Endothelial cell of umbilical vein (primary cell): ENCODE results near the gene GAS7. TPM values are rescaled to one million over a fixed set of nuclear protein-coding genes. Genes with fewer than 3 reads are reported as not detected.

Experiments
- BruUV-seq: library from RNA; stranded (reverse); fragments of 400-500 nt; replicated peaks from 2 replicates; lab custom pipeline; 2021; lab: Mats Ljungman, UMichigan
- CTCF ChIA-PET: fragments of 300-600, 350-600 bp; sonication (Branson Sonifier 250); formaldehyde crosslinking; loops from one replicate; lab custom pipeline; 2021; ENCODE audit warnings: antibody characterized with exemption, inconsistent platforms; lab: Charles Lee
- POLR2A ChIA-PET: fragments of 300-600, 350-600 bp; sonication (Branson Sonifier 250); formaldehyde crosslinking; loops from one replicate; lab custom pipeline; 2021; ENCODE audit warnings: antibody characterized with exemption, inconsistent platforms; lab: Charles Lee
- DNase-seq: peaks from one replicate; pipeline ENCODE4 v3.0.0-alpha.2; 2011; ENCODE audit warnings: low read depth, low spot score
- FAIRE-seq: peaks from 2 replicates; lab custom pipeline; 2011; peaks lifted over from hg19 to GRCh38; lab: Jason Lieb, UNC
- H2AFZ ChIP-seq: 2 replicates; pipeline ENCODE4 v1.6.0; 2012; ENCODE audit warnings: low read depth, low read length, control low read depth, inconsistent platforms
- H3K27ac ChIP-seq: 2 replicates; pipeline ENCODE4 v1.5.1; 2011; ENCODE audit warnings: low read depth, mild to moderate bottlenecking, control low read depth, low read length, moderate library complexity; ENCODE audit not compliant: insufficient read depth
- H3K27me3 ChIP-seq, 2 experiments: 2 replicates each; pipeline versions ENCODE4 v1.6.0 to v1.6.1; 2011; ENCODE audit warnings: low read length in 2 of 2, mixed read lengths in 1 of 2; ENCODE audit not compliant: control insufficient read depth in 2 of 2, insufficient read depth in 2 of 2
- H3K36me3 ChIP-seq, 2 experiments: 2 replicates in 1 of 2; 3 replicates in 1 of 2; pipeline ENCODE4 v1.5.1; 2011; ENCODE audit warnings: low read length in 2 of 2, mild to moderate bottlenecking in 1 of 2, moderate library complexity in 1 of 2; ENCODE audit not compliant: control insufficient read depth in 2 of 2, insufficient read depth in 2 of 2; ENCODE audit errors: extremely low read depth in 1 of 2
- H3K4me1 ChIP-seq: 3 replicates; pipeline ENCODE4 v1.5.1; 2011; ENCODE audit warnings: mild to moderate bottlenecking, low read length; ENCODE audit not compliant: control insufficient read depth, insufficient read depth; ENCODE audit errors: extremely low read depth
- H3K4me2 ChIP-seq: 2 replicates; pipeline ENCODE4 v1.6.1; 2011; ENCODE audit warnings: low read length, control low read depth, mixed read lengths; ENCODE audit not compliant: insufficient read depth
- H3K4me3 ChIP-seq, 3 experiments: fragments of 200-600 bp in 1 of 3; sonication (generic), shearing (Covaris generic) in 1 of 3; replicated peaks in 1 of 3; 2 replicates each; pipeline ENCODE4 v1.5.1; 2011 to 2016; ENCODE audit warnings: control low read depth in 3 of 3, low read length in 3 of 3, mild to moderate bottlenecking in 2 of 3, inconsistent platforms in 1 of 3, low read depth in 1 of 3, moderate library complexity in 1 of 3; ENCODE audit not compliant: insufficient read depth in 1 of 3
- H3K79me2 ChIP-seq: 2 replicates; pipeline ENCODE4 v1.6.0; 2012; ENCODE audit warnings: low read length, inconsistent platforms; ENCODE audit not compliant: control insufficient read depth, insufficient read depth
- H3K9ac ChIP-seq: replicated peaks from 2 replicates; pipeline ENCODE3; 2011; ENCODE audit warnings: low read length, control low read depth; ENCODE audit not compliant: insufficient read depth; ENCODE audit errors: extremely low read depth
- H3K9me1 ChIP-seq: replicated peaks from 3 replicates; pipeline ENCODE4 v1.6.0; 2011; ENCODE audit warnings: mild to moderate bottlenecking, low read length; ENCODE audit not compliant: control insufficient read depth, insufficient read depth; ENCODE audit errors: extremely low read depth
- H3K9me3 ChIP-seq: replicated peaks from 2 replicates; pipeline ENCODE4 v1.5.1; 2012; ENCODE audit warnings: low read length, inconsistent platforms; ENCODE audit not compliant: control insufficient read depth, insufficient read depth
- H4K20me1 ChIP-seq: replicated peaks from 2 replicates; pipeline ENCODE3; 2011; ENCODE audit warnings: mild to moderate bottlenecking, low read length; ENCODE audit not compliant: control insufficient read depth, insufficient read depth; ENCODE audit errors: extremely low read depth
- EZH2 ChIP-seq: IDR thresholded peaks from 2 replicates; pipeline ENCODE4 v1.6.1; 2012; ENCODE audit warnings: borderline replicate concordance, low read depth, mild to moderate bottlenecking, moderate library complexity, low read length, inconsistent platforms; ENCODE audit not compliant: severe bottlenecking
- FOS ChIP-seq: IDR thresholded peaks from 2 replicates; pipeline ENCODE4 v1.6.1; 2011; ENCODE audit warnings: mild to moderate bottlenecking, low read length, moderate library complexity, borderline replicate concordance; ENCODE audit not compliant: insufficient read depth
- GATA2 ChIP-seq: IDR thresholded peaks from 2 replicates; pipeline ENCODE4 v1.7.0; 2011; ENCODE audit warnings: low read depth, mild to moderate bottlenecking, moderate library complexity, mixed read lengths, low read length; ENCODE audit not compliant: insufficient read length, insufficient read depth
- JUN ChIP-seq: IDR thresholded peaks from 2 replicates; pipeline ENCODE4 v1.6.1; 2011; ENCODE audit warnings: borderline replicate concordance, low read depth; ENCODE audit not compliant: insufficient read length, insufficient read depth
- MAX ChIP-seq: IDR thresholded peaks from 2 replicates; pipeline ENCODE4 v1.6.1; 2011; ENCODE audit not compliant: insufficient read depth, insufficient read length
- MYC ChIP-seq: IDR thresholded peaks from one replicate; pipeline ENCODE4 v1.6.1; 2011; ENCODE audit warnings: mild to moderate bottlenecking, low read depth, low read length
- POLR2A ChIP-seq: IDR thresholded peaks from 2 replicates; pipeline ENCODE4 v1.6.1; 2012; ENCODE audit warnings: low read depth, mild to moderate bottlenecking, control low read depth, low read length
- POLR2AphosphoS5 ChIP-seq: IDR thresholded peaks from 2 replicates; pipeline ENCODE4 v1.6.1; 2012; ENCODE audit warnings: low read depth, mild to moderate bottlenecking, control low read depth, low read length, moderate library complexity; ENCODE audit not compliant: insufficient read depth
- dilution Hi-C: fragments of 300-500 bp; cut with MboI; formaldehyde crosslinking; loops from one replicate; pipeline ENCODE4 v1.15.0; 2019; ENCODE audit warnings: low sequenced_read_pairs; ENCODE audit not compliant: extremely low pct_ligation_motif_present
- intact Hi-C: fragments of 100-400 bp; cut with micrococcal nuclease; formaldehyde crosslinking; loops from one replicate; pipeline ENCODE4 v1.10.0; 2022
- polyA plus RNA-seq, 4 experiments: library from polyadenylated mRNA; depleted of rRNA in 3 of 4; stranded (reverse) in 3 of 4; unstranded in 1 of 4; fragments of >200 nt; gene quantifications; 2 replicates each; pipeline versions ENCODE4 v1.2.1 to v1.2.3, GENCODE V29; 2011 to 2012; ENCODE audit warnings: missing spikeins in 1 of 4
- total RNA-seq: library from RNA; stranded (reverse); gene quantifications from 2 replicates; pipeline ENCODE4 v1.2.3, GENCODE V29; 2021
- TF ChIP-seq, protein P1 (sequence below), 2 donors: IDR thresholded peaks; 1 replicate in 1 of 2; 2 replicates in 1 of 2; pipeline ENCODE4 v1.5.1; 2011; ENCODE audit warnings: low read length in 2 of 2, mild to moderate bottlenecking in 2 of 2, moderate library complexity in 2 of 2, control low read depth in 1 of 2, inconsistent platforms in 1 of 2, low read depth in 1 of 2; ENCODE audit not compliant: insufficient read depth in 1 of 2; ENCODE audit errors: extremely low read depth in 1 of 2

The GAS7 gene
- total and polyA plus RNA-seq, 2 donors (not counting 3 experiments of a cell fraction or from before 2014, with no cell fraction given), result not detected

GRCh38 chr17:10117581-10118001 is 80.8 kb downstream of the GAS7 start:
- dilution Hi-C loops (no loop called here), intact Hi-C loops (no loop called here)
- FAIRE-seq (no peak), DNase-seq (no peak)
- POLR2A ChIA-PET, result no interaction called here
- Histone ChIP-seq H3K36me3 (no peaks in the 10 kb centered on the region), H3K4me1 (no peaks in the 10 kb centered on the region), H3K9me3 (peaks cover 4% of the 10 kb centered on the region), H3K4me3 (no peak overlapping the region), H2AFZ (no peak overlapping the region), H3K27ac (no peak overlapping the region), H4K20me1 (no peaks in the 10 kb centered on the region), H3K79me2 (no peaks in the 10 kb centered on the region), H3K9me1 (no peaks in the 10 kb centered on the region), H3K4me2 (no peak overlapping the region), H3K27me3 (no peaks in the 10 kb centered on the region), H3K9ac (no peak overlapping the region)
- no TSS peak for BruUV-seq
- TF ChIP-seq MYC (no peak), GATA2 (no peak), EZH2 (no peak), JUN (no peak), POLR2AphosphoS5 (no peak), POLR2A (no peak), MAX (no peak), FOS (no peak)
- TF ChIP-seq, protein P1, sequence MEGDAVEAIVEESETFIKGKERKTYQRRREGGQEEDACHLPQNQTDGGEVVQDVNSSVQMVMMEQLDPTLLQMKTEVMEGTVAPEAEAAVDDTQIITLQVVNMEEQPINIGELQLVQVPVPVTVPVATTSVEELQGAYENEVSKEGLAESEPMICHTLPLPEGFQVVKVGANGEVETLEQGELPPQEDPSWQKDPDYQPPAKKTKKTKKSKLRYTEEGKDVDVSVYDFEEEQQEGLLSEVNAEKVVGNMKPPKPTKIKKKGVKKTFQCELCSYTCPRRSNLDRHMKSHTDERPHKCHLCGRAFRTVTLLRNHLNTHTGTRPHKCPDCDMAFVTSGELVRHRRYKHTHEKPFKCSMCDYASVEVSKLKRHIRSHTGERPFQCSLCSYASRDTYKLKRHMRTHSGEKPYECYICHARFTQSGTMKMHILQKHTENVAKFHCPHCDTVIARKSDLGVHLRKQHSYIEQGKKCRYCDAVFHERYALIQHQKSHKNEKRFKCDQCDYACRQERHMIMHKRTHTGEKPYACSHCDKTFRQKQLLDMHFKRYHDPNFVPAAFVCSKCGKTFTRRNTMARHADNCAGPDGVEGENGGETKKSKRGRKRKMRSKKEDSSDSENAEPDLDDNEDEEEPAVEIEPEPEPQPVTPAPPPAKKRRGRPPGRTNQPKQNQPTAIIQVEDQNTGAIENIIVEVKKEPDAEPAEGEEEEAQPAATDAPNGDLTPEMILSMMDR (IDR thresholded peaks at IDR 0.05; ENCODE audit: extremely low read depth in 1 of 2, insufficient read depth in 1 of 2, low read depth in 1 of 2, low read length in 2 of 2), result no peak
- CTCF ChIA-PET, result no interaction called here
